B cell (primary cell): ENCODE measurements around the gene EGFLAM. TPM values are rescaled to one million over a fixed set of nuclear protein-coding genes. Genes with fewer than 3 reads are reported as not detected.

Source experiments
- ATAC-seq: fragments of 200-7000 bp; cut with Tn5 transposase; one replicate; pipeline ENCODE4 v1.10.0; 2021; ENCODE audit warnings: low read depth, mild to moderate bottlenecking, moderate number of reproducible peaks, moderate library complexity
- CTCF ChIA-PET: fragments of 350-600 bp; sonication (Branson Sonifier 250); formaldehyde crosslinking; loops from one replicate; lab custom pipeline; 2021; ENCODE audit warnings: antibody characterized with exemption, inconsistent platforms; lab: Charles Lee
- POLR2A ChIA-PET: fragments of 350-600 bp; sonication (Branson Sonifier 250); formaldehyde crosslinking; loops from one replicate; lab custom pipeline; 2021; ENCODE audit warnings: antibody characterized with exemption; lab: Charles Lee
- DNase-seq: peaks from one replicate; pipeline ENCODE4 v3.0.0; 2013
- H2AFZ ChIP-seq: 2 replicates; pipeline ENCODE4 v1.6.1; 2012; ENCODE audit warnings: mild to moderate bottlenecking, low read depth, low read length; ENCODE audit not compliant: insufficient read depth, poor library complexity, severe bottlenecking
- H3K27ac ChIP-seq, 2 donors: 1 replicate in 1 of 2; 2 replicates in 1 of 2; pipeline ENCODE4 v1.5.1; 2012 to 2013; ENCODE audit warnings: low read length in 2 of 2, mild to moderate bottlenecking in 2 of 2, moderate library complexity in 1 of 2
- H3K27me3 ChIP-seq, 4 experiments: fragments of 200-600 bp in 1 of 4; sonication (generic) in 1 of 4; replicated peaks in 1 of 4; 1 replicate in 2 of 4; 2 replicates in 2 of 4; pipeline versions ENCODE4 v1.6.1 to v1.7.0; 2013 to 2016; ENCODE audit warnings: low read length in 3 of 4, mild to moderate bottlenecking in 2 of 4, mixed read lengths in 1 of 4, moderate library complexity in 1 of 4; ENCODE audit not compliant: insufficient read depth in 4 of 4, control insufficient read depth in 3 of 4; ENCODE audit errors: control extremely low read depth in 1 of 4
- H3K36me3 ChIP-seq, 2 experiments: replicated peaks in 1 of 2; 1 replicate in 1 of 2; 2 replicates in 1 of 2; pipeline versions ENCODE4 v1.6.1 to v1.7.1; 2013; ENCODE audit warnings: low read length in 1 of 2; ENCODE audit not compliant: insufficient read depth in 2 of 2, control insufficient read depth in 1 of 2; ENCODE audit errors: control extremely low read depth in 1 of 2, extremely low read depth in 1 of 2
- H3K4me1 ChIP-seq, 2 donors: fragments of 200-600 bp in 1 of 2; sonication (generic) in 1 of 2; 1 replicate in 1 of 2; 2 replicates in 1 of 2; pipeline versions ENCODE4 v1.5.1 to v1.6.1; 2013 to 2017; ENCODE audit warnings: low read length in 2 of 2; ENCODE audit not compliant: control insufficient read depth in 2 of 2, insufficient read depth in 2 of 2
- H3K4me2 ChIP-seq: replicated peaks from 2 replicates; pipeline ENCODE3; 2012; ENCODE audit warnings: mild to moderate bottlenecking, low read depth, low read length; ENCODE audit not compliant: poor library complexity, severe bottlenecking
- H3K4me3 ChIP-seq, 5 experiments: fragments of 200-600 bp in 1 of 5; sonication (generic) in 1 of 5; 1 replicate in 3 of 5; 2 replicates in 2 of 5; pipeline versions ENCODE4 v1.5.1 to v1.7.0; 2011 to 2016; ENCODE audit warnings: low read length in 4 of 5, mild to moderate bottlenecking in 4 of 5, low read depth in 2 of 5, control low read depth in 1 of 5, moderate library complexity in 1 of 5; ENCODE audit not compliant: insufficient read depth in 1 of 5; ENCODE audit errors: control extremely low read depth in 1 of 5, extremely low read depth in 1 of 5
- H3K79me2 ChIP-seq: fragments of 200-600 bp; sonication (generic); one replicate; pipeline ENCODE4 v1.6.0; 2016; ENCODE audit warnings: low read length; ENCODE audit not compliant: control insufficient read depth, insufficient read depth
- H3K9ac ChIP-seq: fragments of 200-600 bp; sonication (generic); 2 replicates; pipeline ENCODE4 v1.6.1; 2017; ENCODE audit warnings: mild to moderate bottlenecking, low read length, moderate library complexity
- H3K9me3 ChIP-seq, 3 donors: one replicate each; pipeline versions ENCODE4 v1.6.1 to v1.7.1; 2013; ENCODE audit warnings: low read length in 2 of 3; ENCODE audit not compliant: control insufficient read depth in 2 of 3, insufficient read depth in 1 of 3; ENCODE audit errors: control extremely low read depth in 1 of 3
- H4K20me1 ChIP-seq: 2 replicates; pipeline ENCODE4 v1.6.0; 2012; ENCODE audit warnings: mild to moderate bottlenecking, low read length; ENCODE audit not compliant: insufficient read depth, control insufficient read depth, poor library complexity, severe bottlenecking
- H3K27ac Mint-ChIP-seq: one replicate; pipeline ENCODE4 v1.8.0; 2021; ENCODE audit warnings: mixed read lengths
- H3K27me3 Mint-ChIP-seq: one replicate; pipeline ENCODE4 v1.8.0; 2021; ENCODE audit warnings: mixed read lengths
- H3K4me1 Mint-ChIP-seq: one replicate; pipeline ENCODE4 v1.8.0; 2021; ENCODE audit warnings: mixed read lengths
- H3K4me3 Mint-ChIP-seq: one replicate; pipeline ENCODE4 v1.8.0; 2021; ENCODE audit warnings: mixed read lengths
- H3K9me3 Mint-ChIP-seq: one replicate; pipeline ENCODE4 v1.8.0; 2022; ENCODE audit warnings: mixed read lengths; ENCODE audit not compliant: insufficient read depth
- EZH2 ChIP-seq: IDR thresholded peaks from 2 replicates; pipeline ENCODE4 v1.6.1; 2012; ENCODE audit warnings: borderline replicate concordance, low read depth, mild to moderate bottlenecking, moderate library complexity, low read length; ENCODE audit not compliant: insufficient read depth, poor library complexity, severe bottlenecking
- WGBS: methylation state at CpG from one replicate; pipeline ENCODE4 v1.1.5; 2013; ENCODE audit warnings: missing lambda C conversion rate; ENCODE audit not compliant: insufficient coverage; 5-methylcytosine and 5-hydroxymethylcytosine counted together
- intact Hi-C: fragments of 100-400 bp; cut with micrococcal nuclease; formaldehyde crosslinking; loops from one replicate; pipeline ENCODE4 v1.10.0; 2022
- polyA plus RNA-seq: library from polyadenylated mRNA; depleted of rRNA; stranded (reverse); fragments of >200 nt; gene quantifications from 2 replicates; pipeline ENCODE4 v1.2.3, GENCODE V29; 2012
- total RNA-seq, 2 donors: library from RNA; stranded (reverse); fragments of 120-200 nt in 1 of 2; gene quantifications; 1 replicate in 1 of 2; 2 replicates in 1 of 2; pipeline versions ENCODE4 v1.2.3 to v1.2.4, GENCODE V29; 2013 to 2022
- TF ChIP-seq, protein P1 (sequence below): fragments of 200-600 bp; IDR thresholded peaks from one replicate; pipeline ENCODE4 v1.8.0; 2022; ENCODE audit warnings: antibody characterized with exemption, mild to moderate bottlenecking

Gene EGFLAM
- total and polyA plus RNA-seq, 2 donors (not counting 1 experiment from before 2014, with no cell fraction given) = not detected

DNA sequence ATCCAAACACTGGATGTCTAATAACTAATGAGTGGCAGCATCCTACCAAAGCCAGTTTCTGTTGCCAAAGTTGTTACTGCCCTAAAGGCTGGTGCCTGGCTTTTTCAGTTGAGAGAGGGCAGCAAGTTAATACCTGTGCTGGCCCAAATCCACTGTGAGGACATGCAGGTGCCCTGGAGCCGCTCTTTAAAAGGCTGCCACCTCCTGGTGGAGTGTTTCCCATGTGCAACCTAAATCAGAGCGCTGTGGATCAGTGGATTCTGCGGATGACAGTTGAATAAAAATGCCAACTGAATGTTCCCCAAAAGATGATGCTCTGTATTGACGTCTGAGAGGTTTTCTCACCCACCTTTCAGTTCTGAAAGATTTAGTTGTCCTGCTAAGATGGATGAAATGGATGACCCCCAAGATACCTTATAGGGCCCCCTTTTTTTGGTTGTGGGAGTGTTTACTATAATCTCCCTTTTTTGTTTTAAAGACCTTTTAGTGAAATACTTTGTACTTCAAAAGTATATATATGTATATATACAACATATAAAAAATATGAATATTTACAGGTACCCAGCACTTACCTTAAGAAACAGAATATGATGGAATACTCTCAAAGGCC is 146.4 kb downstream of the EGFLAM start:
- ATAC-seq (no peak), DNase-seq (no peak)
- no peak overlapping the region for H3K27ac ChIP-seq
- no peak overlapping the region for H3K9ac ChIP-seq
- H4K20me1 ChIP-seq = no peaks in the 10 kb centered on the region
- peaks cover 35% of the 10 kb centered on the region for H3K27me3 Mint-ChIP-seq
- no peaks in the 10 kb centered on the region for H3K9me3 ChIP-seq
- H3K4me1 Mint-ChIP-seq = no peaks in the 10 kb centered on the region
- no peaks in the 10 kb centered on the region for H3K9me3 Mint-ChIP-seq
- ChIA-PET POLR2A (no interaction called here), CTCF (no interaction called here)
- no peak overlapping the region for H3K27ac Mint-ChIP-seq
- 68% methylated on average over 3 of the region's 4 CpGs for WGBS
- H3K4me3 ChIP-seq = no peak overlapping the region
- TF ChIP-seq EZH2 = no peak
- TF ChIP-seq, protein P1, sequence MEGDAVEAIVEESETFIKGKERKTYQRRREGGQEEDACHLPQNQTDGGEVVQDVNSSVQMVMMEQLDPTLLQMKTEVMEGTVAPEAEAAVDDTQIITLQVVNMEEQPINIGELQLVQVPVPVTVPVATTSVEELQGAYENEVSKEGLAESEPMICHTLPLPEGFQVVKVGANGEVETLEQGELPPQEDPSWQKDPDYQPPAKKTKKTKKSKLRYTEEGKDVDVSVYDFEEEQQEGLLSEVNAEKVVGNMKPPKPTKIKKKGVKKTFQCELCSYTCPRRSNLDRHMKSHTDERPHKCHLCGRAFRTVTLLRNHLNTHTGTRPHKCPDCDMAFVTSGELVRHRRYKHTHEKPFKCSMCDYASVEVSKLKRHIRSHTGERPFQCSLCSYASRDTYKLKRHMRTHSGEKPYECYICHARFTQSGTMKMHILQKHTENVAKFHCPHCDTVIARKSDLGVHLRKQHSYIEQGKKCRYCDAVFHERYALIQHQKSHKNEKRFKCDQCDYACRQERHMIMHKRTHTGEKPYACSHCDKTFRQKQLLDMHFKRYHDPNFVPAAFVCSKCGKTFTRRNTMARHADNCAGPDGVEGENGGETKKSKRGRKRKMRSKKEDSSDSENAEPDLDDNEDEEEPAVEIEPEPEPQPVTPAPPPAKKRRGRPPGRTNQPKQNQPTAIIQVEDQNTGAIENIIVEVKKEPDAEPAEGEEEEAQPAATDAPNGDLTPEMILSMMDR = no peak
- H3K79me2 ChIP-seq = no peaks in the 10 kb centered on the region
- H3K4me1 ChIP-seq = no peaks in the 10 kb centered on the region
- intact Hi-C loops = no loop called here
- H3K4me3 Mint-ChIP-seq = no peak overlapping the region
- no peaks in the 10 kb centered on the region for H3K36me3 ChIP-seq
- H3K27me3 ChIP-seq = peaks cover 0 to 3% (median 0%) of the 10 kb centered on the region in 4 experiments
- no peak overlapping the region for H3K4me2 ChIP-seq
- no peak overlapping the region for H2AFZ ChIP-seq

DNA sequence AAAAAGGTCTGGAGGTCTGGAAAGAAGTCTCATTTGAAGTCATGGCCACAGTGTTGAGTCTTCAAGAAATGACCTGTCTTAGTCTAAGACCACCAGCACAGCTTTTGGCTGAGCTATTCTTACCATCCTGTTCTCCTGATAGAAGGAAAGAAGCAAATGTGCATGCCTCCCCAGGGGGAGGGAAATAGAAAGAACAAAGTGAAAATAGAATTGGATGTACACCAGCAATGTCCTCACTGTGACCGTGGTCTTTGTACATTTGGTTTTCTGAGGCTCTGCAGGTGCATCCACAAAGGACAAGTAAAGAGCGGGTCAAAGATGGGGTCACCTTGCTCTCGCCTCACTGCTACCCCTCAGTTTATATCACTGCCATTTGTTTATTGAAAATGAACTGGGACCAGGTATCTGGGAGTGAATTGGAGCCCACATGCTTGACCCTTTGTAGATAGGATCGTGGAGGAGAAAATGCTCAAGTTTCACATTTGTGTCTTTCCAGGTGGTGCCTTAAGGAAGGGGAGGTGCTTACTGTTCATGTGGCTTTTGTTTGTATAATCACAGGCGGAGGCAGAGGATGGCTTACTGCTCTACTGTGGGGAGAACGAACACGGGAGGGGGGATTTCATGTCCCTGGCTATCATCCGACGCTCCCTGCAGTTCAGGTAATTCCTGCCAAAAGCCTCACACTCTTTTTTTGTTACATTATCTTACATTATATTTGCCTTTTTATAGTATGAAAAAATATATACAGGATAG is 150.3 kb downstream of the EGFLAM start:
- POLR2A ChIA-PET = no interaction called here
- Mint-ChIP-seq H3K27ac (no peak overlapping the region), H3K4me1 (no peaks in the 10 kb centered on the region), H3K4me3 (no peak overlapping the region), H3K9me3 (no peaks in the 10 kb centered on the region), H3K27me3 (peaks cover 9% of the 10 kb centered on the region)
- no peak overlapping the region for H2AFZ ChIP-seq
- WGBS = 71% methylated on average over 4 of the region's 9 CpGs
- TF ChIP-seq EZH2 = no peak
- TF ChIP-seq, protein P1 = no peak
- peaks cover 0 to 3% (median 1%) of the 10 kb centered on the region in 4 experiments for H3K27me3 ChIP-seq
- H3K9me3 ChIP-seq = no peaks in the 10 kb centered on the region
- H3K4me1 ChIP-seq = no peaks in the 10 kb centered on the region
- no peaks in the 10 kb centered on the region for H4K20me1 ChIP-seq
- no peak overlapping the region for H3K4me3 ChIP-seq
- no peak overlapping the region for H3K4me2 ChIP-seq
- ATAC-seq = no peak
- DNase-seq = no peak
- no peaks in the 10 kb centered on the region for H3K36me3 ChIP-seq
- H3K79me2 ChIP-seq = no peaks in the 10 kb centered on the region
- CTCF ChIA-PET = interaction anchor here (1.6 kb wide), 1 partner anchor 12 kb away, joined by 4 read pairs; no protein-coding TSS in a partner anchor
- intact Hi-C loops = no loop called here
- H3K9ac ChIP-seq = no peak overlapping the region
- no peak overlapping the region for H3K27ac ChIP-seq
